Measurements from ENCODE around the gene THSD8. TPM values are rescaled to one million over a fixed set of nuclear protein-coding genes. Genes with fewer than 3 reads are reported as not detected.
"Not testable (repeated sequence)": the region's sequence is repeated elsewhere in the genome, so short reads cannot be mapped to it uniquely, and the experiment has no call there.

Gene THSD8
- polyA plus RNA-seq, 5 donors = 4.2 to 10.2 (median 7.2) TPM

DNA sequence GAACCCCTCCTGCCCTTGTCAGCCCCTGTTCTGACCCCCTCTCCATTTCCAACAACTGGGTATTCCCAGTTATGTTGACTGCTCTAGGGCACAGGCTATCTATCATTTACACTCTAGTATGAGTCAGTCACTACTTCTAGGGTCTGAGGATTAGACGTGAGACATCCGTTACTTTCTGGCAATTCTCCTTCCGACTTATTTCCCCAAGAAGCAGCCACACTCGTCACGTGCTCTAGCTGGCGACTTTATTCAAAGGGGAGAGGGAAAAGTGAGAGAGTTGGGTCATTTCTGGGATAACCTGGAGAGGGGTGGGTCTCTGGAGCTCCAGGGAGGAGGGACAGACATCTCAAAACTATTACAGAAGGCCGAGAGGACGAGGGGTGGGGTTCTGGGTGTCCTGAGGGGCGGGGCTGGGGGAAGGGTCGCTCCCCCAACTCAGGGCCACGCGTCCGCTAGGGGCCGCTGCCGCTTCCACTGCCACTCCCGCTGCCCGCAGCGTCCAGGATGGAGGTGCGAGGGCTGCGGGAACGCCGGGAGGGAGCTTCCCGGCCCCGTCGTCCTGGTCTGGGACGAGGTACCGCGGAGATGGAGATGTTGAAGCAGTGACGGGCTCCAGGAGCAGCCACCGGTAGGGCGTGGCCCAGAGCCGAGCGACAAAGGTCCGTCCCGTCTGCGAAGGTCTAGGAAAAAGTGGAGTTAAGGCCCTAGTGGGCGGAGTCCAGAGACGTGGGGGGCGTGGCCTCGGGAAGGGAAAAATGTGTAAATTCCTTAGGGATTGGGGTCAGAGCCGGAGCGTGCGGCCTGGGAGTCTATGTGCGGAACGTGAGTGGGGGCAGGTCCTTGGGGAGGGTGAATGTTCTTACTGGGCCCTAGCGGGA, 23.6 kb downstream of the THSD8 start:
- no peak for DNase-seq

DNA sequence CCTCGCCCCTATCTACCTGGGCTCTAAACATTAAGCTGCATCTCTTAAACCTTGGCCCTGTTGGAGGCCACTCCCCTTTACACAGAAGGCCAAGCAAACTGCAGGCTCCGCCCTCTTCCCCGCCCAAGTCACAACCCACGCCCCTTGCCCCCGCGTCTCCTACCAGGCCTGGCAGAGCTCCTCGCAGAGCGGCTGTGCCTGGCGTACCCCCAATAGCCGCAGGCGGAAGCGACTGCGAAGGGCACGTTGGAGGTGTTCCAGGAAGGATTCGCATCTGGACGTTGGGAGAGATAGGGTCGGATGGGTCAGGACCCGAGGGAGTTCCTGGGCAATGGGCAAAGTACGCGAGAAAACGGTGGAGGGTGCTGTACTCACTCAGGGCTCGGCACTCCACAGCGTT, 26.6 kb downstream of the THSD8 start:
- DNase-seq = no peak

DNA sequence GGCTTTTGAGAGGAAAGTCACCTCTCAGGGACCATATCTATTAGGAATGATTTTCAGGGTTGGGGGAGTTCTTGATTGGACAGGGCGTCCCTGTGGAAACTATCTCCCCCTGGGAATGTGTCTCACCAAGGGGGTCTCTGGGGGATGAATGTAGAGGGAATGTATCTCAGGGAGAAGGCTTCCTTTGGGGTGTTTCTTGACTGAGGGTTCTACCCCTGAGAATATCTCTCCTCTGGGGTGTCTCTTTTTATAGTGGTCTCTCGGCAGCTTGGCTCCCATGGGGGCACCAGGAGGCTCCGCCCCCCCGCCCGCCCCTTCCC, 31.5 kb downstream of the THSD8 start:
- DNase-seq = no peak

DNA sequence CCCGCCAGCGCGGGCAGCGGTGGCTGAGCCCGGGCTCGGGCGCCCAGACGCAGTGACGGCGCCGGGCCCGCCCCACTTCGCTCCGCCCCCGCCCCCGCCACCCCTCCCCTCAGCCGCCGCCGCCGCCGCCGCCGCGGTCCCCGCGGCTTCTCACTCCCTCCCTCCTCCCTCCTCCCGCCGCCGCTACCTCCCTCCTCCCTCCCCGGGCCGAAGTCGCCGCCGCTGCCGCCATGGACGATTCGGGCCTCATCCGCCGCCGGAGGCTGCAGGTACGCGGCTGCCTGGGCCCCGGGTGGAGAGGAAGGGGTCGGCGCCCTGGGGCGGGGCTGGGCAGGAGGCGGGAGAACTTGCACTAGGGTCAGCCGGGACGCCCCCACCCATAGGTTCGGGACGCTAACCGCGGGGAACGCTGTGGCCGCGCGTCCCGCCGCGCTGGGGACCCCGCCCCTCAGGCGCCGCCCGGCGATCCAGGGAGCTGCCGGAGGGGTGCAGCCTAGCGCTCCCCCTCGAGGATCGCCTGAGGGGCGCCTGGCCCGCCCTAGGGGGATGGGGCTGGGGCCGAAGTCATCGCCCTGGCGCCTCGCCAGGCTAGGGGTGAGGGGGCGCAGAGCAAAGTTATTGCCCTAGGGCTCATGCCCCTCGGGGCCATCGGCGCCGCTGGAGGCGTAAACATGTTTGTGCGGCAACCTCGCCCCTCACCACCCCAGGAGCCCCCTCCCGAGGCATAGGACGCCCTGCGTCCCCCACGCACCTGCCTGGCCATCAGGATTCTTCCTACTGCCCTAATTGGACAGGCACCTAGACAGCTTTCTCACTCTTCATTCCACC, 32.1 kb downstream of the THSD8 start:
- no peak for DNase-seq

DNA sequence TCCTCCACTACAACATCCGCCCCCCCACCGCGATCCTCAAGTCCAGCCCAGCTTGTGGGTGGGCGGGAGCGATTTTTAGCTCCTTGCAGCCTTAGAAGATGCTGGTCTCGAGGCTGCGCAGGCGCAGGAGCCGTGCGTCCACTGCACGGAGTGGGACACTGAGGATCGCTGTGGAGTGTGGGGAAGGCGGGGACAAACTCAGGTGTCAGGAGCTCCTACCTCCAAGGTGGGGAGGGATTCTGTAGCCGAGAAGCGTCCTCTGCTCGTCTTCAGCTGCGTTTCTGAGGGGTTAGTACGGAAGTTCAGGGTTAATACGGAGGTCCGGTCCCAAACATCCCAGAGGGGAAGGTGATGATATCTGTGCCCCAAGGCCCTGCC, 32.7 kb downstream of the THSD8 start, which contains the start of gene RTBDN:
RTBDN (minus strand) TSS at position 14 of the 378 bp plus-strand sequence. CDS start 4,600 bp downstream, outside the sequence.
- no peak for DNase-seq

DNA sequence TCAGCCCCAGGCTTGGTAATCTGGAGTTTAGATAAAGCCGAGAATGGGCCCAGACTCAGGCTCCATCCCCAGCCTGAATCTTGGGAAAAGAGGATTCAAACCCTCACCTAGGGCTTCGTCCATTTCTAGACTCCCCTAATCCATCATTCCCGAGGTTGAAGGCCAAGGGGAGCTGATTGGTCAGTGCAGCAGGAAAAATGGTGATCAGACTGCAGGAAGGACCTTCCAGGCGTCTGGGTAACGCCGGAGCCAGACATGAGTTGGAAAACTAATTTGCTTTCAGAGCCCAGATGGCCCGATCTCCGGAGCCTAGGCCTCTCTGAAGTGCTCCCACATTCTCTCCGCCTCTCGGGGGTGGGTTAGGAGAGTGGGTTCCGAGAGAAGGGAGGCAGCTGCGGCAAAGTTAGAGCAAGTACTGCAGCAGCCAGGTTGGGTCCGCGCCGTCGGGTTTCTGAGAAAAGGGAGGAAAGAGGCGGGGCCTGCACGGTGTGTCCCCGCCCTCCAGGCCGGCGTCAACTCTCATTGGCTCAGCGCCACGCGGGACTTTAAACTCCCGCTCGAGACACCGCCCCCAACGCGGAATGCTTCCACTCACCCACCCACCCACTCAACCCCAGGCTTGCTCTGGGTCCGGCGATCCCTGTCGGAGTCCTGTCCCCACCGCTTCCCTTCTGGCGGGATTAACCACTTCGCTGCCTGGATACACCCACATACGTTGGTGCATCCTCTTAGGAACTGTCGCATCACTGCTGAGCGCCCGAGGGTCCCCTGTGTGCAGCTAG, 33.3 kb downstream of the THSD8 start:
- no peak for DNase-seq

DNA sequence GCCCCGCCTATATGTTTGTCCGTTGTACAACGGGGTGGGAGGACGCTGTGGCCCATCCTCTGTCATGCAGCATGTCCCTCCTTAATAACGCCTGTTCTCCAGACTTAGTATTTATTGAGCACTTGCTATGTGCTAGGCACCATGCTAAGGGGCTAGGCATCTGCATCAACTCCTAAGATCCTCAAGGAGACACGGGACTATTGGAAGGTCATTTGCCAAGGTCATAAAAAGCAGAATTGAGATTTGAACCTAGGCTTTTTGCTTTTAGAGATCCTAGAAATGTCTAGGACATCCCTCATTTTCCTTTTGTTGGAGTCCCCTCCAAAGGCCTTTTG, 34.6 kb downstream of the THSD8 start:
- DNase-seq = no peak

DNA sequence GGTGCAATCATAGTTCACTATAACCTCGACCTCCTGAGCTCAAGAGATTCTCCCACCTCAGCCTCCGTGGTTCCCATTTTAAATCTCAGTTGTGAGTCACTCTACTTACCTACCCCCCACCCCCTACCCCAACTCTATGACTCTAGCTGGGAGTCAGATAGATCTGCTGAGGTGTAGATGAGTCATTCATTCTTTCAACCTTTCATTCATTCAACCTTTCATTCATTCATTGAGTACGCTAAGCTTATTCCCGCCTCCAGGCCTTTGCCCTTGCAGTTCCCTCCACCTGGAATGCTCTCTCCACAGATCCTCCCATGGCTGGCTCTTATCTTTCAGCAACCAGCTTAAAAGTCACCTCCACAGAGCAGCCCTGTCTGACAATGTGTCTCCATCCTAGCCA, 35.4 kb downstream of the THSD8 start:
- no peak for DNase-seq

DNA sequence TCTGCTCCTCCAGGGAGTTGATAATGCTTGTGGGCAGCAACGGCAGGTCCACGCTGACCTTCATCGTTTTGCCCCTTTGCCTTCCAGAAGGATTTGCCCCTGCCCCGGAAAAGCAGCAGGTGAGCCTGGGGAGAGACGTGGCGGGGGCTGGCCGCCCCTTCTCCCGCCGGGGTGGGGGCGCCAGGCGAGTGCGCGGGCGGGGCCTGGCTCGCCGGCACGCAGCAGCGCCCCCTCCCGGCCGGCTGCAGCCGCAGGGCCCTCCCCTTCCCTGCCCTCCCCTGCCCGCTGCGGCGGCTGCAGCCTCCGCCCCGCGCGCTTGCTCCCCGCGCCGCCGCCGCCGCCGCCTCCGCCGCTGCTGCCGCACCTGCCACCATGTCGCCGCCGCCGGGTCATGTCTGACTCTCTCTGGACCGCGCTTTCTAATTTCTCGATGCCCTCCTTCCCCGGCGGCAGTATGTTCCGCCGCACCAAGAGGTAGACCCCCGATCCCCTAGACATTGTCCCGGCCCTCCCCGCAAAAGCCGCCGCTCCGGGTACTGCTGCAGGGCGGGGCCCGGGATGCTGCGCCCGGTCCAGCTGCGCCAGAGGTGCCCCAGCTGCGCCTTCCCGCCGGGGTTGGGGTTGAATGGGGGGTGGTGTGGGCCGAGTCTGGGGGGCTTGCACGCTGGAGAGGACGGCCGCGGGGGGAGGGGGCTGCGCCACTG, 36.5 kb downstream of the THSD8 start, which contains the start of gene MAST1:
MAST1 (plus strand) TSS at position 334 of the 704 bp plus-strand sequence; CDS start at position 392, 58 bp downstream.
- no peak for DNase-seq

DNA sequence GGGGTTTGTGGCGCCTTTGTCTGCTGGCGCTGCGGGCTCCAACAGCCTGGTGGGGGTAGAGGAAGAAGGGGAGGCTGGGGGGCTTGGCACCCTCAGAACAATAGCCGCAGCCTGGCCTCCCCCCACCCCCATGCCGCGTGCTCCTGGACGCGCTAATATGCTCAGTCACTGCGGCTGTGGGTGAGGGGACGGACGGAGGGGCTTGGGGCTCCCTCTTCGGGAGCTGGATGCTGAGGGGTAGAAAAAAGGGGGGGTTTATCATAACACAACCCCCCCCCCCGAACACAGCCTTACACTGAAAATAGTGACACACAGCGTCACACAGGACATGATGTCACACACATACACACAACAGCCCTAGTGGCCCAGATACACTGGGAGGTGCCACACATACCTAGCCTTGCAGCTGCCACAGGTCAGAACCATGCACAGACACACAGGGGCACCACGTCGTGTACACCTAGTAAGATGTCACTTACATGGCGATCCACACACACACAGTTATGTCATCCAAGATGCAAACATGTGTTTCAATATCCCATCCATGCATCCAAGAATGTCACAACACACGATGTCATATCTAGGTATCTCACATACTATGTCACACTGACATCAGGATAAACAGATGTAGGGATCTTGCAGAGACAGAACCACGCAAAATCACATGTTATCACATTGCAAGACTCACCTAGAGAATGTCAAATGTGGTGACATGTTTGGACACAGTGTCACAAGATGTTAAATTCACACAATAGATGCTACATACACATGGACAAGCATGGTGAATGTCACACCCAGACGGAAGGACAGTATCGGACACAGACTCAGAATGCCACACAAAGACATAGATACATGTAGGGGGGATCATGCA, 37.3 kb downstream of the THSD8 start:
- no peak for DNase-seq

DNA sequence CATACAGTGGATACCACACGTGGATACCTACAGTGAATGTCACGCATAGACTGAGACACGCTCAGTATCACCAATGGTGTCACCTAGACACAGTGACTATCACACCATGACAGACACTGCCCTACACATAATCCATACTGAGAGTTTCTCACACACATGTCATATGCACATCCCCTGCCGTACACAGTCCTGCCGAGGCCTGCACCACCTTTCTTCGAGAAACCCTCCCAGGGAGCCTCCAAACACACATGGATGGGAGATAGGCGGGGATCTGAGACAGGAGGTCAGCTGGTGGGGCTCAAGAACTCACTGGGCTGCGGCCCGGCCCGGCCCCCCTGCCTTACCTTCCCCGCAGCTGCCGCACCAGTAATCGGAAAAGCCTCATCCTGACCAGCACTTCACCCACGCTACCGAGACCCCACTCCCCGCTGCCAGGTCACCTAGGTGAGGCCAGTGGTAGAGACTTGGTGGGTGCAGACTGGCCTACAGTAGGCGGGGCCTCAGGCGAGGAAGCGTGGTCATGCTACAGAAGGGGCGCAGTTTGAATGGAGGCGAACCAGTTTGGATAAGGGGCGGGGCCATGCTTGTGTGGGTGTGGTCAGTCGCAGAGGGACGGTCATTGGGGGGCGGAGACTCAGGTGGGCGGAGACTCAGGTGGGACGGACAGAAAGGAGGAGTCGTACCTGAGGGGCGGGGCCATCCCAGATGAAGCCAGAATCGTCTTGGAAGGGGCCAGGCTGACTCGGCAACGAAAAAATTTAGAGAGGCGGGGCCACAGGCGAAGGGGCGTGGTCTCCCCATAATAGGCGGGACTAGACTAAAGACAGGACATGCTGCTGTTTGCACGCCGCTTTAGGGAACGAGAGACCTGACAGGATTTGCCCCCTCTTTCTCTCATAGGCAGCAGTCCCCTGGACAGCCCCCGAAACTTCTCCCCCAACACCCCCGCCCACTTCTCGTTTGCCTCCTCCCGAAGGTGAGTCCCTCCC, 38.5 kb downstream of the THSD8 start:
- no peak for DNase-seq

DNA sequence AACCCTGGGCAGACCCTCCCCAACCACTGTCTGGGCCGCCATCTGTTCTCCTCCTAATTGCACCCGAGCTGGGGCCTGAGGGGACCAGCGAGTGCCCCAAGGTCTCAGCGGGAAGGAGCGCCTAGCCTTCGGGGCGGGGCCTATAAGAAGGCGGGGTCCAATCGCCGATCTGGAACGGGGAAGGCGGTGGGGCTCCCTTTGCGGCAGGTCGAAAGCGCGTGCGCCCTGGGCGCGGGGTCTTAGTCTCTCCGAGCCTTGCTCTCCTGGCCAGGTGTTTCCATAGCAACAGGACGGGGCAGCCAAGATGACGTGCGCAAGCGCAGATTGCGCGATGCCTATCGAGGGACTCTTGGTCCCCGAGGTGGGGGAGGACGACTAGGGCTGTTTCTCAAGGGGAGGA, 39.2 kb downstream of the THSD8 start:
- DNase-seq = no peak

DNA sequence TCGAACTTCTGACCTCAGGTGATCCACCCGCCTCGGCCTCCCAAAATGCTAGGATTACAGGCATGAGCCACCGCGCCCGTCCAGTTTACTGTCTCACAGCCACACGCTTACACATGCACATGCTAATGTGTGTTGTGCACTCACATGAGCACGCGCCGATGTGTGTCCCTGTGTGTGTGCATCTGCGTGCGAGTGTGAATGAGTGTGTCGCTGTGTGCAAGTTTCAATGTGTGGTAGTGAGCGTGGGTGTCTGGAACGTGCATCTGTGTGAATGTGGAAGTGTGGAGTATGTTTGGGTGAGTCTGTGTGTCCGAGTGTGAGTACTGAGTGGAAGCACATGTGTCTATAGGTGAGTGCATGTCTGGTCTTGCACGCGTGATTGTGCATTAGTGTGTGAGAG, 40.6 kb downstream of the THSD8 start:
- DNase-seq = no peak

DNA sequence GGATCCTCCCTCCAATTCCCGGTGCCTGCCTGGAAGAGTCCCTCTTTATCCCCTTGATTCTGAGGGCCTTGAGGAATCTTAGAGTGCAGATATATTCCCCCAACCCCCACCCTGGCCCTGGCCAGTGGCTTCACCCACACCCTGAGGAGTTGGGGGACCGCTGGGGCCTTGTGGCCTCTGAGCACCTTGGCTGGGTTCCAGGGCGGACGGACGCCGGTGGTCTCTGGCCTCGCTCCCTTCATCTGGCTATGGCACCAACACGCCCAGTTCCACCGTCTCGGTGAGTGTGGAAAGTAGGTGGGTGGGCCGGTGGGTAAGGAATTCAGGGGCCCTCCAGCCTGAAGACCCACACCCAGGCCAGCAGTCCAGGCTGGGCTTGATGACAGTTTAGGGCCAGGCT, 41.5 kb downstream of the THSD8 start:
- no peak for DNase-seq

DNA sequence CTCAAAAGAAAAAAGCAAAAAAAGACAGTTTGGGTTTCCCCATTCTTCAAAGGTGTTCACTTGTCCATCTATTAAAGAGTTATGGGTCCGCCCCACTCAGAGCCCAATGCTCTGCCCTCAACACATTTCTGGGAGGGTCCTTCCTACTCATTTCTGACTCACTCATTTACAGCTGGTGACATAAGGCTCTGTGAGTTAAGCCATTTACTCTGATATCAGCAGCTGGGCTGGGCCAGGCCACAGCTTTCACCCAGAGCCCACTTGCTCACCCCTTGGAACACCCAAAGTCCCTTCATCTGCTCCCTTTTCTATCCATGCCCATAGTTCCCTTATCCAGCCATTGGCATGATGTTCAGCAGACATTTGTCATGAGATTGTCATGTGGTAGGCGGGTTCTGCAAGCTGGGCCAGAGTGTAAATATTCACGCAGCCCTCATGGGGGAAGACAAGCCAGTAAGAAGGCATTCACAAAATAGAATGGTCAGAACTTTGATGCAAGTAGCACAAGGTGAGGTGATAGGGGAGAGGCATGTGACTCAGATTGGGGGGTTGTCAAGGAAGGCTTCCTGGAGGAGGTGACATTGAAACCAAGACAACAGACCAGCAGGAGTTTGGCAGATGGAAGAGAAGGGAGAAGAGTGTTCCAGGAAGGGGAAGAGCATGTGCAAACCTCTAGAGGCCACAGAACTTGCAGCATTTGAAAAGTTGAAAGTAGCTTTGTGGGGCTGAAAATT, 42.3 kb downstream of the THSD8 start:
- DNase-seq = no peak

DNA sequence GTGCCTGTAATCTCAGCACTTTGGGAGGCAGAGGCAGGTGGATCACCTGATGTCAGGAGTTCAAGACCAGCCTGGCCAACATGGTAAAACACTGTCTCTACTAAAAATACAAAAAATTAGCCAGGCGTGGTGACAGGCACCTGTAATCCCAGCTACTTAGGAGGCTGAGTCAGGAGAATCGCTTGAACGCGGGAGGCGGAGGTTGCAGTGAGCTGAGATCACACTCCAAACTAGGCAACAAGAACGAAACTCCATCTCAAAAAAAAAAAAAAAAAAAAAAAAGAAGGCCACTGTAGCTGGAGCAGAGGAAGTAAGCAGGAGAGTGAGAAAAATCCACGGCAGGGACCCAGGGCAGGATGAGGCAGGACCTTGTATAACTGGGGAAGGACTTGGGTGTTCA, 44.7 kb downstream of the THSD8 start:
- not testable (repeated sequence) for DNase-seq

DNA sequence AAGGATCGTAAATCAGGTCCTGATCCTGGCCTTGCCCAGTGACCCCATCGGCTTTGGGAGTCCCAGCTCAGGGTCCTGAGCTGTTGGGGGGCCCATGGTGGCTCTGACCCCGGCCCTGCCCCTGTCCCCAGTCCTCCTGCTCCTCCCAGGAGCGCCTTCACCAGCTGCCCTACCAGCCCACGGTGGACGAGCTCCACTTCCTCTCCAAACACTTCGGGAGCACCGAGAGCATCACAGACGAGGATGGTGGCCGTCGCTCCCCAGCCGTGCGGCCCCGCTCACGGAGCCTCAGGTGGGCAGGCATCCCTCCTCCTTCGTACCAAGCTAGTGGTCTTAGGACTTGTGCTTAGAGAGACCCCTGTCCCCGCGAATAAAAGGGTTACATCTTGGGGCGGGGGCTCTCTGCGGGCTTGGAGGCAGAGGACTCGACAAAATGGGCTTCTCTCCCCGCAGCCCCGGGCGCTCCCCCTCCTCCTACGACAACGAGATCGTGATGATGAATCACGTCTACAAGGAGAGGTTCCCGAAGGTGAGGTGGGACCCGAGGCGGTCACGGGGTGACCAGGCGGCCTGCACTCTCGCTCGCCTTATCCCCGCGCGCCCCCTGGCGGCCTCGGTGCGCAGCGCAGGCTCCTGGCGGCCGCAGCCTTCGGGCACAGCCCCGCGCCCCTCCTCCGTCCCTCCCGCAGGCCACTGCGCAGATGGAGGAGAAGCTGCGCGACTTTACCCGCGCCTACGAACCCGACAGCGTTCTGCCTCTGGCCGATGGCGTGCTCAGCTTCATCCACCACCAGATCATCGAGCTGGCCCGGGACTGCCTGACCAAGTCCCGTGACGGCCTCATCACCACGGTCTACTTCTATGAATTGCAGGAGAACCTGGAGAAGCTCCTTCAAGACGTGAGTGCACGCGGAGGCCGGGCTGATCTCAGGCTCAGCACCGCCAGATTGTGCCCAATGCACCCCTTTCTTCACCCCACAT, 45.6 kb downstream of the THSD8 start:
- peak; percentile 76 to 78 for DNase-seq

All from right lung (tissue), 5 donors.